GM23338 (cell line): ENCODE measurements around the gene SLC9A1. TPM values are rescaled to one million over a fixed set of nuclear protein-coding genes. Genes with fewer than 3 reads are reported as not detected.

Source experiments
- ATAC-seq: fragments of 200-7000 bp; cut with Tn5 transposase; 3 replicates; pipeline ENCODE4 v1.9.1; 2020
- DNase-seq: peaks from one replicate; pipeline ENCODE4 v3.0.0-alpha.2; 2015; ENCODE audit warnings: low spot score
- H2AFZ ChIP-seq: fragments of 200-600 bp; sonication (generic); 2 replicates; pipeline ENCODE4 v1.8.0; 2016; ENCODE audit warnings: antibody characterized with exemption, mild to moderate bottlenecking, moderate library complexity
- H3F3A ChIP-seq: fragments of 200-600 bp; sonication (generic); replicated peaks from 2 replicates; pipeline ENCODE4 v1.8.0; 2017; ENCODE audit warnings: antibody characterized with exemption, mixed run types, low read depth
- H3K27ac ChIP-seq: fragments of 200-600 bp; sonication (generic); 2 replicates; pipeline ENCODE4 v1.6.1; 2016; ENCODE audit warnings: low read depth
- H3K27me3 ChIP-seq: fragments of 200-600 bp; sonication (generic); 2 replicates; pipeline ENCODE4 v1.8.0; 2016; ENCODE audit warnings: mild to moderate bottlenecking, mixed run types, moderate library complexity; ENCODE audit not compliant: insufficient read depth
- H3K36me3 ChIP-seq: fragments of 200-600 bp; sonication (generic); 2 replicates; pipeline ENCODE4 v1.8.0; 2016; ENCODE audit warnings: mild to moderate bottlenecking; ENCODE audit not compliant: insufficient read depth
- H3K4me1 ChIP-seq: fragments of 200-600 bp; sonication (generic); 2 replicates; pipeline ENCODE4 v1.8.0; 2016; ENCODE audit warnings: mild to moderate bottlenecking, moderate library complexity; ENCODE audit not compliant: insufficient read depth
- H3K4me2 ChIP-seq: fragments of 200-600 bp; sonication (generic); 2 replicates; pipeline ENCODE4 v1.7.1; 2017; ENCODE audit warnings: mixed run types
- H3K4me3 ChIP-seq: fragments of 200-600 bp; sonication (generic); 2 replicates; pipeline ENCODE4 v1.6.1; 2016; ENCODE audit warnings: mixed run types
- H3K79me2 ChIP-seq: fragments of 200-600 bp; sonication (generic); replicated peaks from 2 replicates; pipeline ENCODE4 v1.8.0; 2017; ENCODE audit warnings: mild to moderate bottlenecking; ENCODE audit not compliant: insufficient read depth
- H3K9me2 ChIP-seq: fragments of 200-600 bp; sonication (generic); 2 replicates; pipeline ENCODE4 v1.8.0; 2017; ENCODE audit not compliant: insufficient read depth
- H4K20me1 ChIP-seq: fragments of 200-600 bp; sonication (generic); replicated peaks from 2 replicates; pipeline ENCODE4 v1.8.0; 2017; ENCODE audit warnings: mild to moderate bottlenecking; ENCODE audit not compliant: insufficient read depth
- H3K27ac Mint-ChIP-seq: 2 replicates; pipeline ENCODE4 v1.8.0; 2020; ENCODE audit warnings: inconsistent platforms, mild to moderate bottlenecking, moderate library complexity, mixed read lengths
- H3K27me3 Mint-ChIP-seq: 3 replicates; pipeline ENCODE4 v1.8.0; 2022; ENCODE audit warnings: low read depth, mild to moderate bottlenecking, moderate library complexity, mixed read lengths, inconsistent platforms; ENCODE audit not compliant: insufficient read depth, poor library complexity
- H3K36me3 Mint-ChIP-seq: 3 replicates; pipeline ENCODE4 v1.8.0; 2021; ENCODE audit warnings: low read depth, mild to moderate bottlenecking, inconsistent platforms, moderate library complexity, mixed read lengths
- H3K4me1 Mint-ChIP-seq: 3 replicates; pipeline ENCODE4 v1.8.0; 2020; ENCODE audit warnings: mild to moderate bottlenecking, inconsistent platforms, mixed read lengths
- H3K4me3 Mint-ChIP-seq: 3 replicates; pipeline ENCODE4 v1.8.0; 2021; ENCODE audit warnings: moderate library complexity, mild to moderate bottlenecking, inconsistent platforms, mixed read lengths
- H3K9me3 Mint-ChIP-seq: 3 replicates; pipeline ENCODE4 v1.8.0; 2020; ENCODE audit warnings: moderate library complexity, mild to moderate bottlenecking, inconsistent platforms, mixed read lengths
- CREB1 ChIP-seq: fragments of 250-450 bp; sonication (Bioruptor Pico); IDR thresholded peaks from 2 replicates; pipeline ENCODE4 v1.5.0; 2020; ENCODE audit warnings: low read depth, mild to moderate bottlenecking, moderate library complexity
- CTCF ChIP-seq, 2 experiments: fragments of 200-600 bp in 1 of 2; sonication (generic) in 1 of 2; conservative IDR thresholded peaks; 2 replicates each; pipeline versions ENCODE4 v1.5.1 to v1.6.1; 2016 to 2017; ENCODE audit warnings: antibody characterized with exemption in 2 of 2, low read depth in 2 of 2, mild to moderate bottlenecking in 2 of 2, moderate library complexity in 1 of 2
- ETS1 ChIP-seq: IDR thresholded peaks from 2 replicates; pipeline ENCODE4 v1.6.1; 2016; ENCODE audit warnings: antibody characterized with exemption
- EZH2 ChIP-seq: fragments of 200-600 bp; sonication (generic); IDR thresholded peaks from one replicate; pipeline ENCODE4 v1.8.0; 2017; ENCODE audit warnings: antibody characterized with exemption, mild to moderate bottlenecking, low read depth; ENCODE audit not compliant: unreplicated experiment
- EZH2phosphoT487 ChIP-seq: fragments of 200-600 bp; sonication (generic); IDR thresholded peaks from one replicate; pipeline ENCODE4 v1.8.1; 2018; ENCODE audit warnings: antibody characterized with exemption; ENCODE audit not compliant: unreplicated experiment
- JUNB ChIP-seq: IDR thresholded peaks from one replicate; pipeline ENCODE4 v1.6.1; 2016; ENCODE audit warnings: antibody characterized with exemption; ENCODE audit not compliant: unreplicated experiment
- NANOG ChIP-seq: IDR thresholded peaks from 2 replicates; pipeline ENCODE4 v1.6.1; 2016; ENCODE audit warnings: antibody characterized with exemption, borderline replicate concordance
- POLR2AphosphoS5 ChIP-seq: IDR thresholded peaks from 2 replicates; pipeline ENCODE4 v1.6.1; 2016; ENCODE audit warnings: antibody characterized with exemption, low read depth
- REST ChIP-seq: IDR thresholded peaks from one replicate; pipeline ENCODE4 v1.6.1; 2018; ENCODE audit warnings: antibody characterized with exemption; ENCODE audit not compliant: unreplicated experiment
- STAT1 ChIP-seq: IDR thresholded peaks from one replicate; pipeline ENCODE4 v1.6.1; 2016; ENCODE audit warnings: antibody characterized with exemption; ENCODE audit not compliant: unreplicated experiment
- ZNF114 ChIP-seq: fragments of 250-450 bp; sonication (Bioruptor Pico); IDR thresholded peaks from 2 replicates; pipeline ENCODE4 v1.5.0; 2020; ENCODE audit warnings: mild to moderate bottlenecking, moderate library complexity
- ZNF331 ChIP-seq: fragments of 250-450 bp; sonication (Bioruptor Pico); IDR thresholded peaks from 2 replicates; pipeline ENCODE4 v1.5.0; 2020; ENCODE audit warnings: low read depth, mild to moderate bottlenecking, moderate library complexity
- ZNF462 ChIP-seq: fragments of 250-450 bp; sonication (Bioruptor Pico); IDR thresholded peaks from 2 replicates; pipeline ENCODE4 v1.5.0; 2020; ENCODE audit warnings: mild to moderate bottlenecking, moderate library complexity
- polyA plus RNA-seq: library from polyadenylated mRNA; unstranded; fragments of >200 nt; fragmentation: Nextera tagmentation; extraction: Ambion mirVana; gene quantifications from 2 replicates; pipeline ENCODE4 v1.2.1, GENCODE V29; 2016
- total RNA-seq: library from RNA; depleted of rRNA; stranded (reverse); fragments of >200 nt; shearing (Covaris generic); gene quantifications from 2 replicates; pipeline ENCODE4 v1.2.3, GENCODE V29; 2014

The SLC9A1 gene
- total and polyA plus RNA-seq, 2 experiments from 2014 or later = 10.4 to 22.3 TPM

GRCh38 chr1:27138927-27139326 is 16.0 kb downstream of the SLC9A1 start:
- Histone ChIP-seq H3K4me2 (no peak overlapping the region), H3K4me1 (peaks cover 41% of the 10 kb centered on the region), H3K4me3 (no peak overlapping the region), H3K27me3 (no peaks in the 10 kb centered on the region), H2AFZ (no peak overlapping the region), H3K9me2 (no peaks in the 10 kb centered on the region), H4K20me1 (peaks cover 2% of the 10 kb centered on the region; the same call in 1 of the 2 replicates), H3K79me2 (peaks cover 47% of the 10 kb centered on the region), H3K27ac (no peak overlapping the region), H3K36me3 (0 out of 2 replicates have a peak, but pooled peaks cover 5% of the 10 kb centered on the region), H3F3A (no peaks in the 10 kb centered on the region; the same call in 1 of the 2 replicates)
- peaks cover 60% of the 10 kb centered on the region for H3K4me1 Mint-ChIP-seq
- H3K9me3 Mint-ChIP-seq = no peaks in the 10 kb centered on the region; the same call in 2 of the 3 replicates
- H3K4me3 Mint-ChIP-seq = no peak overlapping the region; the same call in 2 of the 3 replicates
- no peak for TF ChIP-seq STAT1
- TF ChIP-seq JUNB = no peak
- no peak for TF ChIP-seq CREB1 (CRISPR knock-in tag)
- no peak for TF ChIP-seq POLR2AphosphoS5
- TF ChIP-seq CTCF (conservative IDR thresholded peaks at IDR 0.05; ENCODE audit: low read depth in 2 of 2) = no peak
- no peak for TF ChIP-seq NANOG
- TF ChIP-seq REST = no peak
- no peak for TF ChIP-seq ZNF114 (CRISPR knock-in tag)
- no peak for TF ChIP-seq ETS1
- TF ChIP-seq ZNF462 (CRISPR knock-in tag) = no peak
- no peak for TF ChIP-seq ZNF331
- TF ChIP-seq EZH2 = no peak
- no peak for TF ChIP-seq EZH2phosphoT487
- DNase-seq = no peak
- H3K36me3 Mint-ChIP-seq = no peaks in the 10 kb centered on the region
- peaks cover 13% of the 10 kb centered on the region for H3K27me3 Mint-ChIP-seq
- no peak for ATAC-seq
- peak overlapping the region; percentile 19 for H3K27ac Mint-ChIP-seq
